Spleen (tissue), 11 donors: ENCODE measurements around the gene CAPNS2. TPM values are rescaled to one million over a fixed set of nuclear protein-coding genes. Genes with fewer than 3 reads are reported as not detected.

Source experiments
- DNase-seq: peaks from one replicate; pipeline ENCODE4 v3.0.0-alpha.2; 2020
- H3K27ac ChIP-seq, 8 donors: fragments of 200-600 bp; sonication (generic) in 7 of 8; 1 replicate in 4 of 8; 2 replicates in 4 of 8; pipeline versions ENCODE4 v1.5.0 to v1.8.0; 2016 to 2021; ENCODE audit warnings: inconsistent platforms in 4 of 8, mild to moderate bottlenecking in 4 of 8, moderate library complexity in 1 of 8
- H3K27me3 ChIP-seq, 7 donors: fragments of 200-600 bp; sonication (generic) in 6 of 7; replicated peaks in 1 of 7; 1 replicate in 4 of 7; 2 replicates in 3 of 7; pipeline versions ENCODE4 v1.5.0 to v1.8.0; 2016 to 2021; ENCODE audit warnings: inconsistent platforms in 3 of 7, mild to moderate bottlenecking in 1 of 7
- H3K36me3 ChIP-seq, 6 donors: fragments of 200-600 bp; sonication (generic) in 5 of 6; 1 replicate in 4 of 6; 2 replicates in 2 of 6; pipeline versions ENCODE4 v1.5.0 to v1.8.0; 2016 to 2021; ENCODE audit warnings: inconsistent platforms in 2 of 6
- H3K4me1 ChIP-seq, 6 donors: fragments of 200-600 bp; sonication (generic) in 5 of 6; 1 replicate in 3 of 6; 2 replicates in 3 of 6; pipeline versions ENCODE4 v1.5.0 to v1.8.0; 2016 to 2021; ENCODE audit warnings: inconsistent platforms in 3 of 6
- H3K4me3 ChIP-seq, 8 donors: fragments of 200-600 bp; sonication (generic) in 7 of 8; 1 replicate in 4 of 8; 2 replicates in 4 of 8; pipeline versions ENCODE4 v1.5.0 to v1.8.0; 2016 to 2021; ENCODE audit warnings: inconsistent platforms in 4 of 8, mild to moderate bottlenecking in 4 of 8, moderate library complexity in 2 of 8
- H3K9me3 ChIP-seq, 8 donors: fragments of 200-600 bp; sonication (generic) in 7 of 8; 1 replicate in 4 of 8; 2 replicates in 4 of 8; pipeline versions ENCODE4 v1.5.0 to v1.8.0; 2016 to 2021; ENCODE audit warnings: inconsistent platforms in 4 of 8
- POLR2A ChIP-seq, 3 donors: fragments of 450-650 bp; IDR thresholded peaks; one replicate each; pipeline ENCODE4 v1.5.1; 2017; ENCODE audit warnings: antibody characterized with exemption in 3 of 3, mild to moderate bottlenecking in 1 of 3
- POLR2AphosphoS5 ChIP-seq, 3 donors: sonication (generic); formaldehyde crosslinking; IDR thresholded peaks; one replicate each; pipeline ENCODE4 v1.5.1; 2017; ENCODE audit warnings: antibody characterized with exemption in 3 of 3
- WGBS, 5 donors: extraction: QIAGEN DNeasy Blood & Tissue Kit in 3 of 5; methylation state at CpG; one replicate each; pipeline versions ENCODE4 v1.1.5 to v1.1.7; 2013 to 2018; 5-methylcytosine and 5-hydroxymethylcytosine counted together
- intact Hi-C: fragments of 100-400 bp; cut with DNase I; formaldehyde crosslinking; loops from one replicate; pipeline ENCODE4 v1.15.0; 2023; ENCODE audit warnings: low total_unique reads
- polyA plus RNA-seq, 3 donors: library from polyadenylated mRNA; stranded (reverse); fragments of 200-250 nt; gene quantifications; one replicate each; pipeline ENCODE4 v1.2.1, GENCODE V29; 2013
- total RNA-seq, 7 donors: library from RNA; depleted of rRNA in 3 of 7; stranded (reverse); fragments of >200 nt in 3 of 7; fragmentation: NEBNext Ultra II Directional in 4 of 7; extraction: Animal tissue kit (Norgen Biotek cat#: 25700) in 4 of 7; gene quantifications; one replicate each; pipeline versions ENCODE4 v1.1.0 to v1.2.1, GENCODE V29; 2016 to 2021
- TF ChIP-seq, protein P1 (sequence below), 11 experiments: fragments of 200-600 bp in 7 of 11; fragments of 450-650 bp in 4 of 11; sonication (generic) in 4 of 11; IDR thresholded peaks in 8 of 11; conservative IDR thresholded peaks in 3 of 11; 1 replicate in 7 of 11; 2 replicates in 4 of 11; pipeline versions ENCODE4 v1.4.0 to v1.8.0; 2016 to 2021; ENCODE audit warnings: antibody characterized with exemption in 11 of 11, inconsistent platforms in 4 of 11, mild to moderate bottlenecking in 1 of 11
- donor health status: healthy with polysubstance abuse.
- donor health status: DM: no; HTN: no; CAD: no; lungs with moderate emphysema.
- donor health status: DM: no; HTN: no; CAD: no.
- donor health status: Bipolar disorder and iron deficiency.
- donor health status: healthy.
- donor health status: DM: no; HTN: no; CAD: no.
- donor health status: DM: yes; HTN: yes; CAD: no.

The CAPNS2 gene
- total and polyA plus RNA-seq, 10 donors = 0.09 to 3.9 (median 2.6) TPM; not detected in 4

DNA sequence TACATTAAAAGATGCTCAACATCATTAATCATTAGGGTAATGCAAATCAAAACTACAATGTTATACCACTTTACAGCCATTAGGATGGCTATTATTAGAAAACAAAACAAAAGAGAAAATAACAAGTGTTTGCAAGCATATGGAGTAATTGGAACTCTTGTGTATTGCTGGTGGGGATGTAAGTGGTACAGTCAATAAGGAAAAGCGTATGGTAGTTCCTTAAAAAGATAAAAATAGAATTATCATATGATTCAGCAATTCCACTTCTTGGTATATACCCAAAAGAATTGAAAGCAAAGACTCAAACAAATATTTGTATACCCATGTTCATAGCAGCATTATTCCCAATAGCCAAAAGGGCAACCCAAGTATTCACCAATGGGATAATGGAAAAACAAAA, 1.4 kb upstream of the CAPNS2 start:
- DNase-seq = no peak
- no peaks in the 10 kb centered on the region for H3K9me3 ChIP-seq
- 33 to 68% (median 57%) methylated on average over 1 of the region's 1 CpG for WGBS, 5 donors
- H3K36me3 ChIP-seq = peaks cover 0 to 21% (median 0%) of the 10 kb centered on the region in 6 donors
- TF ChIP-seq, protein P1, sequence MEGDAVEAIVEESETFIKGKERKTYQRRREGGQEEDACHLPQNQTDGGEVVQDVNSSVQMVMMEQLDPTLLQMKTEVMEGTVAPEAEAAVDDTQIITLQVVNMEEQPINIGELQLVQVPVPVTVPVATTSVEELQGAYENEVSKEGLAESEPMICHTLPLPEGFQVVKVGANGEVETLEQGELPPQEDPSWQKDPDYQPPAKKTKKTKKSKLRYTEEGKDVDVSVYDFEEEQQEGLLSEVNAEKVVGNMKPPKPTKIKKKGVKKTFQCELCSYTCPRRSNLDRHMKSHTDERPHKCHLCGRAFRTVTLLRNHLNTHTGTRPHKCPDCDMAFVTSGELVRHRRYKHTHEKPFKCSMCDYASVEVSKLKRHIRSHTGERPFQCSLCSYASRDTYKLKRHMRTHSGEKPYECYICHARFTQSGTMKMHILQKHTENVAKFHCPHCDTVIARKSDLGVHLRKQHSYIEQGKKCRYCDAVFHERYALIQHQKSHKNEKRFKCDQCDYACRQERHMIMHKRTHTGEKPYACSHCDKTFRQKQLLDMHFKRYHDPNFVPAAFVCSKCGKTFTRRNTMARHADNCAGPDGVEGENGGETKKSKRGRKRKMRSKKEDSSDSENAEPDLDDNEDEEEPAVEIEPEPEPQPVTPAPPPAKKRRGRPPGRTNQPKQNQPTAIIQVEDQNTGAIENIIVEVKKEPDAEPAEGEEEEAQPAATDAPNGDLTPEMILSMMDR (IDR thresholded peaks at IDR 0.05 in 8 of 11, conservative IDR thresholded peaks at IDR 0.05 in 3 of 11) = no peak
- TF ChIP-seq POLR2AphosphoS5 (IDR thresholded peaks at IDR 0.05) (no peak), POLR2A (IDR thresholded peaks at IDR 0.05) (no peak)
- H3K27me3 ChIP-seq = no peaks in the 10 kb centered on the region
- H3K4me1 ChIP-seq = peaks cover 0 to 29% (median 8%) of the 10 kb centered on the region in 6 donors
- H3K27ac ChIP-seq = no peak overlapping the region
- intact Hi-C loops = no loop called here
- H3K4me3 ChIP-seq = no peak overlapping the region

DNA sequence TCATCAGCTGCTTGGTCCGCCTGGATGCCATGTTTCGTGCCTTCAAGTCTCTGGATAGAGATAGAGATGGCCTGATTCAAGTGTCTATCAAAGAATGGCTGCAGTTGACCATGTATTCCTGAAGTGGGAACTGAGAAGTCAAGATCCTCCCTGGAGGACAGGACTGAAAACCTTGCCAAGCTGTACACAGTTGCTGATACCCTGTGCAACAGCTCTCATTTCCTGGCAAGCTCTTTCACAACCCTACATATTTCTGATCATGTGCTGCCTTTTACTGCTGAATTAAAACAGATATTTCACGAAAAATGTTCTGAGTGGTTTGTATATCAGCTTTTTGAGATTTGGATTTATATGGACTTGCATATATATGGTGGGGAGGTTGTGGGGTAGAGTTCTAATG, 898 bp downstream of the CAPNS2 start:
- Histone ChIP-seq H3K4me3 (no peak overlapping the region), H3K27me3 (no peaks in the 10 kb centered on the region), H3K36me3 (peaks cover 0 to 11% (median 0%) of the 10 kb centered on the region in 6 donors), H3K27ac (peak overlapping the region in 3 of 8 donors; percentile 24 to 43 (median 43)), H3K9me3 (no peaks in the 10 kb centered on the region), H3K4me1 (peaks cover 0 to 29% (median 8%) of the 10 kb centered on the region in 6 donors)
- DNase-seq = no peak
- peak in 1 of 3 donors; percentile 33 for TF ChIP-seq POLR2AphosphoS5 (IDR thresholded peaks at IDR 0.05)
- no peak for TF ChIP-seq POLR2A (IDR thresholded peaks at IDR 0.05)
- intact Hi-C loops = no loop called here
- 54 to 82% (median 60%) methylated on average over 3 of the region's 3 CpGs for WGBS, 5 donors

DNA sequence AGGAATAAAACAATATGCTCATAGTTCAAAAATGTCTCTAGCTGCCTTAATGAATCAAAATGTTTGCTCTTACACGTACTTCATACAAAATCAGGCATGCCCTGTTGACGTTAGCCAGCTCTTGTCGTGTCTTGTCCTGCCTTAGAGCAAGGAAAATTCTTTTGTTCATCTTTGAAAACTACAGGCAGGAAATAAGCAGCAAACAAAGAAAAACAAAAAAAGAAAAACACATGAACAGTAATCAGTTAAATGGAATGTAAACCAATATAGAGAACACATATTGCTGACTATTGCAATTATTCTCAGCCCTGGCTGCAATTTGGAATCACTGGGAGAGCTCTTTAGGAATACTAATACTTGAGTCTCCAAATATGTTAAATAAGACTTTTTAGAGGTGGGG, 1.7 kb downstream of the CAPNS2 start:
- Histone ChIP-seq H3K9me3 (no peaks in the 10 kb centered on the region), H3K4me3 (no peak overlapping the region), H3K36me3 (peaks cover 0 to 4% (median 0%) of the 10 kb centered on the region in 6 donors), H3K27ac (peak overlapping the region in 3 of 8 donors; percentile 18 to 43 (median 20)), H3K27me3 (no peaks in the 10 kb centered on the region), H3K4me1 (peaks cover 0 to 29% (median 8%) of the 10 kb centered on the region in 6 donors)
- WGBS, 5 donors = 73 to 88% (median 80%) methylated on average over 3 of the region's 3 CpGs
- intact Hi-C loops = no loop called here
- TF ChIP-seq, protein P1 (IDR thresholded peaks at IDR 0.05 in 8 of 11, conservative IDR thresholded peaks at IDR 0.05 in 3 of 11) = no peak
- no peak for TF ChIP-seq POLR2AphosphoS5 (IDR thresholded peaks at IDR 0.05)
- TF ChIP-seq POLR2A (IDR thresholded peaks at IDR 0.05) = no peak
- DNase-seq = no peak

DNA sequence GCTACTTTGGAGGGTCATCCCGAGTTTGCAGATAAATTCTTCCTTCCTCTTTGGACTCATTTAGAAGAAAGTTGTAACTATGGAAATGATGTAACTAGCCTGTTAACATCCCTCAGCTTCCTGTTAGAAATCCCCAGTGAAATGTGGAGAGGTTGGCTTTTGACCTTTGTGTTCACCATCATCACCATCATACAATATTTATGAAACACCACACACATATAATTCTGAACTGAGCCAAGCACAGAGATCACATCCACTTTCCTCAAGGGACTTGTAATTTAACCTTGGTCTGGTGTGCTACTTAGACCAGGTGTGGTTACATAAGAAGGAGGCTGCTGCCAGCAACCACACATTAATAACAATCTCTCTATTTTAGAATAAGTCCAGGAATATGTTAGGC, 2.5 kb downstream of the CAPNS2 start:
- no peaks in the 10 kb centered on the region for H3K36me3 ChIP-seq
- no peaks in the 10 kb centered on the region for H3K9me3 ChIP-seq
- H3K27me3 ChIP-seq = no peaks in the 10 kb centered on the region
- intact Hi-C loops = no loop called here
- H3K4me3 ChIP-seq = no peak overlapping the region
- TF ChIP-seq POLR2A (IDR thresholded peaks at IDR 0.05) (no peak), POLR2AphosphoS5 (IDR thresholded peaks at IDR 0.05) (no peak)
- TF ChIP-seq, protein P1 (IDR thresholded peaks at IDR 0.05 in 8 of 11, conservative IDR thresholded peaks at IDR 0.05 in 3 of 11) = no peak
- peak overlapping the region in 2 of 8 donors; percentile 20 to 43 for H3K27ac ChIP-seq
- WGBS, 5 donors = 3 to 33% (median 5%) methylated on average over 1 of the region's 1 CpG
- H3K4me1 ChIP-seq = peaks cover 0 to 29% (median 8%) of the 10 kb centered on the region in 6 donors
- no peak for DNase-seq
